Activated naive CD4-positive, alpha-beta T cell (primary cell): ENCODE data around the gene NOS2.
"Not testable (repeated sequence)": the region's sequence is repeated elsewhere in the genome, so short reads cannot be mapped to it uniquely, and the experiment has no call there.

Experiments
- DNase-seq, 4 experiments: peaks; one replicate each; lab custom pipeline; 2025; lab: John Stamatoyannopoulos, UW

NOS2 gene

GRCh38 chr17:27755706-27756466 lies 44.4 kb downstream of the NOS2 start:
- DNase-seq = no peak

- DNase-seq = no peak
Measured at GRCh38 chr17:27754549-27754948, 45.8 kb downstream of the NOS2 start.

GRCh38 chr17:27753726-27754125 lies 46.6 kb downstream of the NOS2 start:
- not testable (repeated sequence) for DNase-seq

GRCh38 chr17:27752831-27753619 lies 47.3 kb downstream of the NOS2 start:
- not testable (repeated sequence) for DNase-seq

- DNase-seq = no peak
Measured at GRCh38 chr17:27751622-27752490, 48.5 kb downstream of the NOS2 start.

GRCh38 chr17:27751166-27751565 lies 49.2 kb downstream of the NOS2 start:
- no peak for DNase-seq

- DNase-seq = not testable (repeated sequence)
Measured at GRCh38 chr17:27749562-27750150, 50.7 kb downstream of the NOS2 start.

GRCh38 chr17:27748360-27748825 lies 51.9 kb downstream of the NOS2 start:
- no peak for DNase-seq

- DNase-seq = no peak
Measured at GRCh38 chr17:27747462-27748359, 52.6 kb downstream of the NOS2 start.

GRCh38 chr17:27746881-27747280 lies 53.4 kb downstream of the NOS2 start:
- no peak for DNase-seq

- DNase-seq = not testable (repeated sequence)
Measured at GRCh38 chr17:27746320-27746719, 54.0 kb downstream of the NOS2 start.

- not testable (repeated sequence) for DNase-seq
Measured at GRCh38 chr17:27745207-27745830, 55.0 kb downstream of the NOS2 start.

- DNase-seq = no peak
Measured at GRCh38 chr17:27743281-27743885, 56.9 kb downstream of the NOS2 start.

GRCh38 chr17:27741971-27742575 lies 58.3 kb downstream of the NOS2 start:
- DNase-seq = no peak

- DNase-seq = no peak
Measured at GRCh38 chr17:27741361-27741861, 58.9 kb downstream of the NOS2 start.

GRCh38 chr17:27740541-27740940 lies 59.8 kb downstream of the NOS2 start:
- DNase-seq = not testable (repeated sequence)

GRCh38 chr17:27733773-27734172 lies 66.6 kb downstream of the NOS2 start:
- DNase-seq = no peak

- not testable (repeated sequence) for DNase-seq
Measured at GRCh38 chr17:27732746-27733145, 67.6 kb downstream of the NOS2 start.

- not testable (repeated sequence) for DNase-seq
Measured at GRCh38 chr17:27725982-27726381, 74.3 kb downstream of the NOS2 start.
